ENCODE results near the gene LCP2. TPM values are rescaled to one million over a fixed set of nuclear protein-coding genes. Genes with fewer than 3 reads are reported as not detected.
A peak's percentile ranks its signal among the peaks of the same experiment; 100 is the strongest.

LCP2 gene
- total and polyA plus RNA-seq, 2 of the 8 experiments (the other 6 are each of a cell fraction or from before 2014, with no cell fraction given) = 0.26 to 0.33 TPM

- H3K4me3 ChIP-seq (ENCODE audit: extremely low read depth in 1 of 4, insufficient read depth in 2 of 4, low read depth in 3 of 4, low read length in 4 of 4) = no peak overlapping the region
- no peak overlapping the region for H3K4ac ChIP-seq (replicated peaks; ENCODE audit: insufficient read length, low read depth, low read length)
- H2BK12ac ChIP-seq (ENCODE audit: low read depth, low read length) = no peak overlapping the region
- no peak overlapping the region for H2BK20ac ChIP-seq (ENCODE audit: low read length)
- H3K36me3 ChIP-seq (ENCODE audit: control insufficient read depth in 2 of 4, insufficient read depth in 4 of 4, low read length in 3 of 4) = no peaks in the 10 kb centered on the region
- H3K27me3 ChIP-seq (replicated peaks in 1 of 4; ENCODE audit: control insufficient read depth in 3 of 4, extremely low read depth in 1 of 4, insufficient read depth in 3 of 4, low read length in 3 of 4) = peaks cover 0 to 19% (median 5%) of the 10 kb centered on the region in 4 experiments; a peak in 5 of 7 replicates
- H3K9me3 ChIP-seq (ENCODE audit: insufficient read depth in 2 of 2, low read depth in 1 of 2, low read length in 1 of 2) = no peaks in the 10 kb centered on the region
- no peak for DNase-seq (ENCODE audit: low read depth in 1 of 2, low spot score in 2 of 2)
- H4K8ac ChIP-seq (ENCODE audit: extremely low read depth, insufficient read depth, low read length) = no peak overlapping the region
- no peak overlapping the region for H3K9ac ChIP-seq (replicated peaks in 1 of 4; ENCODE audit: extremely low read depth in 1 of 4, low read depth in 3 of 4, low read length in 3 of 4)
- no peak overlapping the region for H2BK5ac ChIP-seq (ENCODE audit: low read depth, low read length)
- H3K14ac ChIP-seq (ENCODE audit: insufficient read length) = no peak overlapping the region
- H2AFZ ChIP-seq (ENCODE audit: low read length) = no peak overlapping the region
- peaks cover 0 to 1% of the 10 kb centered on the region in 2 experiments for H4K20me1 ChIP-seq (replicated peaks in 1 of 2; ENCODE audit: control insufficient read depth in 1 of 2, insufficient read depth in 2 of 2, low read length in 2 of 2)
- H3K79me1 ChIP-seq (ENCODE audit: low read depth, low read length) = no peaks in the 10 kb centered on the region
- no peak overlapping the region for H3K4me2 ChIP-seq (ENCODE audit: insufficient read depth in 1 of 2, low read depth in 2 of 2, low read length in 2 of 2)
- H3K4me1 ChIP-seq (replicated peaks in 1 of 4; ENCODE audit: control insufficient read depth in 3 of 4, insufficient read depth in 4 of 4, low read length in 3 of 4) = peaks cover 0 to 6% (median 1%) of the 10 kb centered on the region in 4 experiments; a peak in 2 of 7 replicates
- no peaks in the 10 kb centered on the region for H3K79me2 ChIP-seq (ENCODE audit: control insufficient read depth in 1 of 2, insufficient read depth in 2 of 2, low read length in 2 of 2)
- no peak overlapping the region for H2BK120ac ChIP-seq (replicated peaks; ENCODE audit: low read depth, low read length)
- H3K23me2 ChIP-seq (ENCODE audit: low read depth, low read length) = no peaks in the 10 kb centered on the region
- H4K91ac ChIP-seq (replicated peaks; ENCODE audit: insufficient read length, low read length) = no peak overlapping the region
- ChIA-PET CTCF (ENCODE audit: partially characterized antibody) (interaction anchor here (0.7 to 3.1 kb wide), 28 partner anchors 9 to 521 kb away, joined by 3 to 42 read pairs (median 4); partner anchors contain the start of gene INSYN2B), POLR2A (ENCODE audit: partially characterized antibody) (no interaction called here)
- no peak overlapping the region for H2BK15ac ChIP-seq (ENCODE audit: low read length)
- no peak overlapping the region for H3K23ac ChIP-seq (ENCODE audit: insufficient read length)
- TF ChIP-seq CHD1 (IDR thresholded peaks at IDR 0.05; ENCODE audit: low read depth, low read length) (no peak), BRCA1 (IDR thresholded peaks at IDR 0.05; ENCODE audit: low read depth, low read length) (no peak), CTCF (IDR thresholded peaks at IDR 0.05; ENCODE audit: control extremely low read depth in 1 of 3, insufficient read depth in 1 of 3, low read depth in 1 of 3, low read length in 3 of 3) (peak; percentile 22 to 83 (median 76)), RAD21 (IDR thresholded peaks at IDR 0.05 in 1 of 2, conservative IDR thresholded peaks at IDR 0.05 in 1 of 2; ENCODE audit: low read depth in 2 of 2, low read length in 2 of 2) (peak; percentile 97), RFX5 (IDR thresholded peaks at IDR 0.05; ENCODE audit: borderline replicate concordance, low read depth, low read length) (no peak), ATF3 (IDR thresholded peaks at IDR 0.05; ENCODE audit: insufficient read depth, low read depth, low read length) (no peak), SIRT6 (IDR thresholded peaks at IDR 0.05; ENCODE audit: low read length) (no peak)
- H3K18ac ChIP-seq (ENCODE audit: extremely low read depth, low read length) = no peak overlapping the region
- H2AK5ac ChIP-seq (ENCODE audit: low read depth, low read length) = no peak overlapping the region
- H3K27ac ChIP-seq (ENCODE audit: low read depth, low read length) = no peak overlapping the region
- H3K56ac ChIP-seq (replicated peaks; ENCODE audit: insufficient read length, low read depth, low read length) = no peak overlapping the region
- no peak overlapping the region for H4K5ac ChIP-seq (ENCODE audit: insufficient read length, low read depth, low read length)
- FAIRE-seq = no peak
These were observed 81.2 kb downstream of the LCP2 start for GRCh38 chr5:170216257-170216864.

All from H1 (cell line).